HCT116 (cell line): ENCODE measurements around the gene PDIA3. TPM values are rescaled to one million over a fixed set of nuclear protein-coding genes. Genes with fewer than 3 reads are reported as not detected.

Experiments used
- ATAC-seq: fragments of 200-7000 bp; cut with Tn5 transposase; 2 replicates; pipeline ENCODE4 v1.9.1; 2020; ENCODE audit warnings: mild to moderate bottlenecking, moderate library complexity
- BruUV-seq: library from RNA; stranded (reverse); fragments of 400-500 nt; replicated peaks from 2 replicates; lab custom pipeline; 2021; lab: Mats Ljungman, UMichigan
- CTCF ChIA-PET: fragments of 300-600 bp; sonication (Branson Sonifier 250); formaldehyde crosslinking; loops from one replicate; lab custom pipeline; 2021; ENCODE audit warnings: antibody characterized with exemption; lab: Charles Lee
- POLR2A ChIA-PET: fragments of 300-600, 350-600 bp; sonication (Branson Sonifier 250); formaldehyde crosslinking; loops from one replicate; lab custom pipeline; 2021; ENCODE audit warnings: antibody characterized with exemption; lab: Charles Lee
- RAD21 ChIA-PET, 2 experiments: fragments of 300-600 bp; sonication (Branson Sonifier 250); formaldehyde crosslinking; loops; one replicate each; lab custom pipeline; 2023; ENCODE audit warnings: low total read pairs in 2 of 2; ENCODE audit not compliant: uncharacterized antibody in 2 of 2, unreplicated experiment in 2 of 2, low non-redundant PET in 1 of 2; lab: Charles Lee
- DNase-seq: peaks from one replicate; pipeline ENCODE4 v3.0.0-alpha.2; 2010; ENCODE audit warnings: low read depth, low spot score
- H2AFZ ChIP-seq: fragments of 200-600 bp; shearing (Covaris generic), sonication (generic); 2 replicates; pipeline ENCODE4 v1.6.1; 2017; ENCODE audit warnings: low read depth, mixed run types, mixed read lengths, antibody characterized with exemption, low read length; ENCODE audit not compliant: poor library complexity, severe bottlenecking
- H3K27ac ChIP-seq: 2 replicates; pipeline ENCODE4 v1.5.1; 2012; ENCODE audit warnings: low read depth, low read length
- H3K27me3 ChIP-seq: fragments of 200-600 bp; sonication (generic); 2 replicates; pipeline ENCODE4 v1.6.1; 2016; ENCODE audit warnings: mixed run types, low read length, mixed read lengths; ENCODE audit not compliant: insufficient read depth
- H3K36me3 ChIP-seq, 2 experiments: fragments of 200-500 bp in 1 of 2; fragments of 200-600 bp in 1 of 2; sonication (Bioruptor generic) in 1 of 2; sonication (generic) in 1 of 2; 2 replicates each; pipeline versions ENCODE4 v1.5.1 to v1.6.1; 2014 to 2016; ENCODE audit warnings: low read length in 2 of 2, inconsistent platforms in 1 of 2, mixed read lengths in 1 of 2, mixed run types in 1 of 2; ENCODE audit not compliant: insufficient read depth in 2 of 2, control insufficient read depth in 1 of 2
- H3K4me1 ChIP-seq, 2 experiments: fragments of 200-600 bp in 1 of 2; sonication (generic) in 1 of 2; 2 replicates each; pipeline versions ENCODE4 v1.5.1 to v1.6.1; 2012 to 2017; ENCODE audit warnings: low read length in 2 of 2, inconsistent platforms in 1 of 2, mild to moderate bottlenecking in 1 of 2, mixed read lengths in 1 of 2, mixed run types in 1 of 2, moderate library complexity in 1 of 2; ENCODE audit not compliant: insufficient read depth in 2 of 2, control insufficient read depth in 1 of 2
- H3K4me2 ChIP-seq: fragments of 200-600 bp; sonication (generic); 2 replicates; pipeline ENCODE4 v1.6.1; 2017; ENCODE audit warnings: mixed run types, low read length, mixed read lengths
- H3K4me3 ChIP-seq, 2 experiments: fragments of 200-600 bp in 1 of 2; sonication (generic) in 1 of 2; replicated peaks in 1 of 2; 2 replicates each; pipeline ENCODE4 v1.5.1; 2011 to 2016; ENCODE audit warnings: low read length in 2 of 2, control low read depth in 1 of 2, low read depth in 1 of 2, mild to moderate bottlenecking in 1 of 2, mixed read lengths in 1 of 2, mixed run types in 1 of 2
- H3K79me2 ChIP-seq: fragments of 200-600 bp; sonication (generic); 2 replicates; pipeline ENCODE4 v1.6.1; 2017; ENCODE audit warnings: mild to moderate bottlenecking, mixed run types, low read length, moderate library complexity, mixed read lengths; ENCODE audit not compliant: insufficient read depth
- H3K9ac ChIP-seq: fragments of 200-600 bp; sonication (generic); 2 replicates; pipeline ENCODE4 v1.6.1; 2016; ENCODE audit warnings: low read length, mixed read lengths
- H3K9me2 ChIP-seq: fragments of 200-600 bp; sonication (generic), shearing (Covaris generic); 2 replicates; pipeline ENCODE4 v1.6.1; 2017; ENCODE audit warnings: mixed run types, mild to moderate bottlenecking, moderate library complexity; ENCODE audit not compliant: insufficient read depth
- H3K9me3 ChIP-seq, 2 experiments: fragments of 200-500 bp in 1 of 2; fragments of 200-600 bp in 1 of 2; sonication (Bioruptor generic) in 1 of 2; sonication (generic) in 1 of 2; 2 replicates each; pipeline ENCODE4 v1.6.1; 2014 to 2017; ENCODE audit warnings: low read length in 2 of 2, mixed read lengths in 2 of 2, inconsistent platforms in 1 of 2, low read depth in 1 of 2, mild to moderate bottlenecking in 1 of 2, mixed run types in 1 of 2, moderate library complexity in 1 of 2; ENCODE audit not compliant: control insufficient read depth in 1 of 2, insufficient read depth in 1 of 2
- H4K20me1 ChIP-seq: fragments of 200-600 bp; sonication (generic), shearing (Covaris generic); 2 replicates; pipeline ENCODE4 v1.6.1; 2017; ENCODE audit warnings: mixed run types, mild to moderate bottlenecking, moderate library complexity; ENCODE audit not compliant: insufficient read depth
- ATF3 ChIP-seq: IDR thresholded peaks from 2 replicates; pipeline ENCODE4 v1.6.1; 2012
- CBX3 ChIP-seq: IDR thresholded peaks from 2 replicates; pipeline ENCODE4 v1.6.1; 2012; ENCODE audit warnings: low read depth
- CEBPB ChIP-seq: IDR thresholded peaks from 2 replicates; pipeline ENCODE4 v1.6.1; 2012; ENCODE audit warnings: low read depth
- CTCF ChIP-seq, 3 experiments: fragments of 200-600 bp in 1 of 3; sonication (generic) in 1 of 3; IDR thresholded peaks in 2 of 3; conservative IDR thresholded peaks in 1 of 3; 2 replicates each; pipeline ENCODE4 v1.5.1; 2012 to 2017; ENCODE audit warnings: low read depth in 2 of 3, low read length in 2 of 3, antibody characterized with exemption in 1 of 3, borderline replicate concordance in 1 of 3, control low read depth in 1 of 3, mild to moderate bottlenecking in 1 of 3, mixed read lengths in 1 of 3, mixed run types in 1 of 3, moderate library complexity in 1 of 3; ENCODE audit not compliant: insufficient read depth in 1 of 3
- ELF1 ChIP-seq: IDR thresholded peaks from 2 replicates; pipeline ENCODE4 v1.6.1; 2012; ENCODE audit warnings: low read depth, borderline replicate concordance
- EZH2 ChIP-seq: fragments of 200-600 bp; sonication (generic); IDR thresholded peaks from 2 replicates; pipeline ENCODE4 v1.6.1; 2017; ENCODE audit warnings: antibody characterized with exemption, mixed run types
- FOSL1 ChIP-seq: IDR thresholded peaks from 2 replicates; pipeline ENCODE4 v1.6.1; 2012; ENCODE audit warnings: low read depth
- JUND ChIP-seq: IDR thresholded peaks from 2 replicates; pipeline ENCODE4 v1.6.1; 2012
- MAX ChIP-seq: IDR thresholded peaks from 2 replicates; pipeline ENCODE4 v1.6.1; 2012
- POLR2AphosphoS5 ChIP-seq: IDR thresholded peaks from 2 replicates; pipeline ENCODE4 v1.6.1; 2011; ENCODE audit warnings: mild to moderate bottlenecking, low read depth, low read length, moderate library complexity
- RAD21 ChIP-seq: IDR thresholded peaks from 2 replicates; pipeline ENCODE4 v1.6.1; 2012; ENCODE audit warnings: low read depth, mild to moderate bottlenecking
- REST ChIP-seq: IDR thresholded peaks from 2 replicates; pipeline ENCODE4 v1.6.1; 2012; ENCODE audit warnings: low read depth
- TCF7L2 ChIP-seq: IDR thresholded peaks from 2 replicates; pipeline ENCODE4 v1.7.0; 2011; ENCODE audit warnings: borderline replicate concordance, inconsistent platforms; ENCODE audit not compliant: insufficient read depth, insufficient read length; ENCODE audit errors: extremely low read depth
- YY1 ChIP-seq: IDR thresholded peaks from 2 replicates; pipeline ENCODE4 v1.6.1; 2011; ENCODE audit warnings: low read length, low read depth, moderate library complexity, mild to moderate bottlenecking; ENCODE audit not compliant: insufficient replicate concordance; ENCODE audit errors: extremely low read depth
- ZBTB33 ChIP-seq: IDR thresholded peaks from 2 replicates; pipeline ENCODE4 v1.6.1; 2011; ENCODE audit warnings: mild to moderate bottlenecking, low read length, moderate library complexity; ENCODE audit not compliant: insufficient replicate concordance; ENCODE audit errors: extremely low read depth
- intact Hi-C: fragments of 100-400 bp; cut with micrococcal nuclease; formaldehyde crosslinking; loops from 2 replicates; pipeline ENCODE4 v1.10.0; 2022
- total RNA-seq: library from RNA; stranded (reverse); gene quantifications from one replicate; pipeline ENCODE4 v1.2.1, GENCODE V29; 2021; ENCODE audit not compliant: unreplicated experiment

The PDIA3 gene
- total RNA-seq, 1 experiment from 2014 or later = 435 TPM

- no peaks in the 10 kb centered on the region for H3K27me3 ChIP-seq
- no peak overlapping the region for H3K27ac ChIP-seq
- ChIA-PET RAD21 (no interaction called here), CTCF (interaction anchor here (1.7 kb wide), 1 partner anchor 19 kb away, joined by 12 read pairs; the partner anchor contains the start of gene ELL3), POLR2A (interaction anchor here (1.3 kb wide), 1 partner anchor 20 kb away, joined by 3 read pairs; the partner anchor contains the start of gene ELL3)
- no TSS peak for BruUV-seq
- ATAC-seq (no peak), DNase-seq (no peak)
- H2AFZ ChIP-seq = no peak overlapping the region
- H3K79me2 ChIP-seq = peaks cover 43% of the 10 kb centered on the region
- H4K20me1 ChIP-seq = no peaks in the 10 kb centered on the region
- no peak overlapping the region for H3K4me3 ChIP-seq
- no peaks in the 10 kb centered on the region for H3K9me2 ChIP-seq
- H3K36me3 ChIP-seq = peaks cover 31 to 40% of the 10 kb centered on the region in 2 experiments
- no peak for TF ChIP-seq RAD21
- no peak for TF ChIP-seq EZH2
- no peak for TF ChIP-seq MAX
- TF ChIP-seq REST = no peak
- TF ChIP-seq YY1 = no peak
- TF ChIP-seq JUND = no peak
- TF ChIP-seq POLR2AphosphoS5 = no peak
- TF ChIP-seq ELF1 = no peak
- no peak for TF ChIP-seq TCF7L2
- no peak for TF ChIP-seq FOSL1
- no peak for TF ChIP-seq ATF3
- no peak for TF ChIP-seq CBX3
- TF ChIP-seq CEBPB = no peak
- TF ChIP-seq ZBTB33 = no peak
- no peak for TF ChIP-seq CTCF (IDR thresholded peaks at IDR 0.05 in 2 of 3, conservative IDR thresholded peaks at IDR 0.05 in 1 of 3; ENCODE audit: borderline replicate concordance in 1 of 3, insufficient read depth in 1 of 3, low read depth in 2 of 3, low read length in 2 of 3)
- peaks cover 16 to 32% of the 10 kb centered on the region in 2 experiments for H3K4me1 ChIP-seq
- H3K9ac ChIP-seq = no peak overlapping the region
- no peak overlapping the region for H3K4me2 ChIP-seq
- no peaks in the 10 kb centered on the region for H3K9me3 ChIP-seq
- intact Hi-C loops = no loop called here
Observed at GRCh38 chr15:43795997-43796396, 49.8 kb downstream of the PDIA3 start.
